Endothelial cell of umbilical vein (primary cell): ENCODE measurements around the gene MAPKBP1. TPM values are rescaled to one million over a fixed set of nuclear protein-coding genes. Genes with fewer than 3 reads are reported as not detected.

ENCODE experiments used
- BruUV-seq: library from RNA; stranded (reverse); fragments of 400-500 nt; replicated peaks from 2 replicates; lab custom pipeline; 2021; lab: Mats Ljungman, UMichigan
- CTCF ChIA-PET: fragments of 300-600, 350-600 bp; sonication (Branson Sonifier 250); formaldehyde crosslinking; loops from one replicate; lab custom pipeline; 2021; ENCODE audit warnings: antibody characterized with exemption, inconsistent platforms; lab: Charles Lee
- POLR2A ChIA-PET: fragments of 300-600, 350-600 bp; sonication (Branson Sonifier 250); formaldehyde crosslinking; loops from one replicate; lab custom pipeline; 2021; ENCODE audit warnings: antibody characterized with exemption, inconsistent platforms; lab: Charles Lee
- DNase-seq: peaks from one replicate; pipeline ENCODE4 v3.0.0-alpha.2; 2011; ENCODE audit warnings: low read depth, low spot score
- FAIRE-seq: peaks from 2 replicates; lab custom pipeline; 2011; peaks lifted over from hg19 to GRCh38; lab: Jason Lieb, UNC
- H2AFZ ChIP-seq: 2 replicates; pipeline ENCODE4 v1.6.0; 2012; ENCODE audit warnings: low read depth, low read length, control low read depth, inconsistent platforms
- H3K27ac ChIP-seq: 2 replicates; pipeline ENCODE4 v1.5.1; 2011; ENCODE audit warnings: low read depth, mild to moderate bottlenecking, control low read depth, low read length, moderate library complexity; ENCODE audit not compliant: insufficient read depth
- H3K27me3 ChIP-seq, 2 experiments: 2 replicates each; pipeline versions ENCODE4 v1.6.0 to v1.6.1; 2011; ENCODE audit warnings: low read length in 2 of 2, mixed read lengths in 1 of 2; ENCODE audit not compliant: control insufficient read depth in 2 of 2, insufficient read depth in 2 of 2
- H3K36me3 ChIP-seq, 2 experiments: 2 replicates in 1 of 2; 3 replicates in 1 of 2; pipeline ENCODE4 v1.5.1; 2011; ENCODE audit warnings: low read length in 2 of 2, mild to moderate bottlenecking in 1 of 2, moderate library complexity in 1 of 2; ENCODE audit not compliant: control insufficient read depth in 2 of 2, insufficient read depth in 2 of 2; ENCODE audit errors: extremely low read depth in 1 of 2
- H3K4me1 ChIP-seq: 3 replicates; pipeline ENCODE4 v1.5.1; 2011; ENCODE audit warnings: mild to moderate bottlenecking, low read length; ENCODE audit not compliant: control insufficient read depth, insufficient read depth; ENCODE audit errors: extremely low read depth
- H3K4me2 ChIP-seq: 2 replicates; pipeline ENCODE4 v1.6.1; 2011; ENCODE audit warnings: low read length, control low read depth, mixed read lengths; ENCODE audit not compliant: insufficient read depth
- H3K4me3 ChIP-seq, 3 experiments: fragments of 200-600 bp in 1 of 3; sonication (generic), shearing (Covaris generic) in 1 of 3; replicated peaks in 1 of 3; 2 replicates each; pipeline ENCODE4 v1.5.1; 2011 to 2016; ENCODE audit warnings: control low read depth in 3 of 3, low read length in 3 of 3, mild to moderate bottlenecking in 2 of 3, inconsistent platforms in 1 of 3, low read depth in 1 of 3, moderate library complexity in 1 of 3; ENCODE audit not compliant: insufficient read depth in 1 of 3
- H3K79me2 ChIP-seq: 2 replicates; pipeline ENCODE4 v1.6.0; 2012; ENCODE audit warnings: low read length, inconsistent platforms; ENCODE audit not compliant: control insufficient read depth, insufficient read depth
- H3K9ac ChIP-seq: replicated peaks from 2 replicates; pipeline ENCODE3; 2011; ENCODE audit warnings: low read length, control low read depth; ENCODE audit not compliant: insufficient read depth; ENCODE audit errors: extremely low read depth
- H3K9me1 ChIP-seq: replicated peaks from 3 replicates; pipeline ENCODE4 v1.6.0; 2011; ENCODE audit warnings: mild to moderate bottlenecking, low read length; ENCODE audit not compliant: control insufficient read depth, insufficient read depth; ENCODE audit errors: extremely low read depth
- H3K9me3 ChIP-seq: replicated peaks from 2 replicates; pipeline ENCODE4 v1.5.1; 2012; ENCODE audit warnings: low read length, inconsistent platforms; ENCODE audit not compliant: control insufficient read depth, insufficient read depth
- H4K20me1 ChIP-seq: replicated peaks from 2 replicates; pipeline ENCODE3; 2011; ENCODE audit warnings: mild to moderate bottlenecking, low read length; ENCODE audit not compliant: control insufficient read depth, insufficient read depth; ENCODE audit errors: extremely low read depth
- EZH2 ChIP-seq: IDR thresholded peaks from 2 replicates; pipeline ENCODE4 v1.6.1; 2012; ENCODE audit warnings: borderline replicate concordance, low read depth, mild to moderate bottlenecking, moderate library complexity, low read length, inconsistent platforms; ENCODE audit not compliant: severe bottlenecking
- FOS ChIP-seq: IDR thresholded peaks from 2 replicates; pipeline ENCODE4 v1.6.1; 2011; ENCODE audit warnings: mild to moderate bottlenecking, low read length, moderate library complexity, borderline replicate concordance; ENCODE audit not compliant: insufficient read depth
- GATA2 ChIP-seq: IDR thresholded peaks from 2 replicates; pipeline ENCODE4 v1.7.0; 2011; ENCODE audit warnings: low read depth, mild to moderate bottlenecking, moderate library complexity, mixed read lengths, low read length; ENCODE audit not compliant: insufficient read length, insufficient read depth
- JUN ChIP-seq: IDR thresholded peaks from 2 replicates; pipeline ENCODE4 v1.6.1; 2011; ENCODE audit warnings: borderline replicate concordance, low read depth; ENCODE audit not compliant: insufficient read length, insufficient read depth
- MYC ChIP-seq: IDR thresholded peaks from one replicate; pipeline ENCODE4 v1.6.1; 2011; ENCODE audit warnings: mild to moderate bottlenecking, low read depth, low read length
- POLR2A ChIP-seq: IDR thresholded peaks from 2 replicates; pipeline ENCODE4 v1.6.1; 2012; ENCODE audit warnings: low read depth, mild to moderate bottlenecking, control low read depth, low read length
- POLR2AphosphoS5 ChIP-seq: IDR thresholded peaks from 2 replicates; pipeline ENCODE4 v1.6.1; 2012; ENCODE audit warnings: low read depth, mild to moderate bottlenecking, control low read depth, low read length, moderate library complexity; ENCODE audit not compliant: insufficient read depth
- dilution Hi-C: fragments of 300-500 bp; cut with MboI; formaldehyde crosslinking; loops from one replicate; pipeline ENCODE4 v1.15.0; 2019; ENCODE audit warnings: low sequenced_read_pairs; ENCODE audit not compliant: extremely low pct_ligation_motif_present
- intact Hi-C: fragments of 100-400 bp; cut with micrococcal nuclease; formaldehyde crosslinking; loops from one replicate; pipeline ENCODE4 v1.10.0; 2022
- polyA plus RNA-seq, 4 experiments: library from polyadenylated mRNA; depleted of rRNA in 3 of 4; stranded (reverse) in 3 of 4; unstranded in 1 of 4; fragments of >200 nt; gene quantifications; 2 replicates each; pipeline versions ENCODE4 v1.2.1 to v1.2.3, GENCODE V29; 2011 to 2012; ENCODE audit warnings: missing spikeins in 1 of 4
- total RNA-seq: library from RNA; stranded (reverse); gene quantifications from 2 replicates; pipeline ENCODE4 v1.2.3, GENCODE V29; 2021
- TF ChIP-seq, protein P1 (sequence below): IDR thresholded peaks from 2 replicates; pipeline ENCODE4 v1.6.1; 2011; ENCODE audit not compliant: insufficient read depth, insufficient read length
- TF ChIP-seq, protein P2 (sequence below), 2 donors: IDR thresholded peaks; 1 replicate in 1 of 2; 2 replicates in 1 of 2; pipeline ENCODE4 v1.5.1; 2011; ENCODE audit warnings: low read length in 2 of 2, mild to moderate bottlenecking in 2 of 2, moderate library complexity in 2 of 2, control low read depth in 1 of 2, inconsistent platforms in 1 of 2, low read depth in 1 of 2; ENCODE audit not compliant: insufficient read depth in 1 of 2; ENCODE audit errors: extremely low read depth in 1 of 2

MAPKBP1 gene
- total and polyA plus RNA-seq, 2 donors (not counting 3 experiments of a cell fraction or from before 2014, with no cell fraction given): 12.3 to 55.8 TPM

DNA sequence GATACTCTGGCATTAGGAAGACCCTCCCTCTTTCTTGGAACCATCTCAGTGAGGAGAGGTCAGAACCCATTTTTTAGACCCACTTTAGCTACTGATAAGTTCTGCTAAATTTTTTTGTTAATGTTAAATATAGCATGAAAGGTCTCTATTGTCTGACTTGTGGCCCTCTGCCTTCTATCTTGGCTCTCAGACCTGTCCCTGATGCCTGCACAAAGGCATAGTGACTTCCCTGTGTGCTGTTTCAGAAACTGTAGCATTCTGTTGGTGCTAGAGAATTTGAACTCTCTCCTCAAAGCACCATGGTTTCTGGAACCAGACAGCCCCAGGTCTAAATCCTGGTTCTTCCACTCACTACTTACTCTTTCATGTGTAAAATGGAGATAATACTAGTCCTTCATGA, 15.4 kb downstream of the MAPKBP1 start:
- H3K36me3 ChIP-seq: no peaks in the 10 kb centered on the region
- no peaks in the 10 kb centered on the region for H4K20me1 ChIP-seq
- H3K9ac ChIP-seq: peak overlapping the region; percentile 10
- POLR2A ChIA-PET: interaction anchor here (1.0 kb wide), 1 partner anchor 11 kb away, joined by 4 read pairs; no protein-coding TSS in a partner anchor
- H3K27me3 ChIP-seq: no peaks in the 10 kb centered on the region
- no peak for DNase-seq
- peak overlapping the region; percentile 93 for H3K27ac ChIP-seq
- peak overlapping the region; percentile 74 for H3K4me2 ChIP-seq
- no peak overlapping the region for H3K4me3 ChIP-seq
- dilution Hi-C loops: no loop called here
- H3K9me1 ChIP-seq: no peaks in the 10 kb centered on the region
- no peaks in the 10 kb centered on the region for H3K9me3 ChIP-seq
- CTCF ChIA-PET: interaction anchor here (0.7 to 10.8 kb wide), 3 partner anchors 13 to 186 kb away, joined by 3 to 219 read pairs (median 5); partner anchors contain the start of gene MAPKBP1
- H2AFZ ChIP-seq: no peak overlapping the region
- FAIRE-seq: no peak
- TF ChIP-seq MYC: no peak
- TF ChIP-seq EZH2: no peak
- TF ChIP-seq POLR2A: no peak
- no peak for TF ChIP-seq GATA2
- TF ChIP-seq, protein P1, sequence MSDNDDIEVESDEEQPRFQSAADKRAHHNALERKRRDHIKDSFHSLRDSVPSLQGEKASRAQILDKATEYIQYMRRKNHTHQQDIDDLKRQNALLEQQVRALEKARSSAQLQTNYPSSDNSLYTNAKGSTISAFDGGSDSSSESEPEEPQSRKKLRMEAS: no peak
- no peak for TF ChIP-seq FOS
- TF ChIP-seq, protein P2, sequence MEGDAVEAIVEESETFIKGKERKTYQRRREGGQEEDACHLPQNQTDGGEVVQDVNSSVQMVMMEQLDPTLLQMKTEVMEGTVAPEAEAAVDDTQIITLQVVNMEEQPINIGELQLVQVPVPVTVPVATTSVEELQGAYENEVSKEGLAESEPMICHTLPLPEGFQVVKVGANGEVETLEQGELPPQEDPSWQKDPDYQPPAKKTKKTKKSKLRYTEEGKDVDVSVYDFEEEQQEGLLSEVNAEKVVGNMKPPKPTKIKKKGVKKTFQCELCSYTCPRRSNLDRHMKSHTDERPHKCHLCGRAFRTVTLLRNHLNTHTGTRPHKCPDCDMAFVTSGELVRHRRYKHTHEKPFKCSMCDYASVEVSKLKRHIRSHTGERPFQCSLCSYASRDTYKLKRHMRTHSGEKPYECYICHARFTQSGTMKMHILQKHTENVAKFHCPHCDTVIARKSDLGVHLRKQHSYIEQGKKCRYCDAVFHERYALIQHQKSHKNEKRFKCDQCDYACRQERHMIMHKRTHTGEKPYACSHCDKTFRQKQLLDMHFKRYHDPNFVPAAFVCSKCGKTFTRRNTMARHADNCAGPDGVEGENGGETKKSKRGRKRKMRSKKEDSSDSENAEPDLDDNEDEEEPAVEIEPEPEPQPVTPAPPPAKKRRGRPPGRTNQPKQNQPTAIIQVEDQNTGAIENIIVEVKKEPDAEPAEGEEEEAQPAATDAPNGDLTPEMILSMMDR (IDR thresholded peaks at IDR 0.05; ENCODE audit: extremely low read depth in 1 of 2, insufficient read depth in 1 of 2, low read depth in 1 of 2, low read length in 2 of 2): no peak
- no peak for TF ChIP-seq POLR2AphosphoS5
- no peak for TF ChIP-seq JUN
- no TSS peak for BruUV-seq
- peaks cover 44% of the 10 kb centered on the region for H3K4me1 ChIP-seq
- peaks cover 74% of the 10 kb centered on the region for H3K79me2 ChIP-seq
- intact Hi-C loops: no loop called here
